Liver (tissue), 9 donors: ENCODE results near the gene PLS3. TPM values are rescaled to one million over a fixed set of nuclear protein-coding genes. Genes with fewer than 3 reads are reported as not detected.

ENCODE experiments used
- DNase-seq: peaks from one replicate; pipeline ENCODE4 v3.0.0-alpha.2; 2017; ENCODE audit warnings: low spot score
- H3K27ac ChIP-seq, 2 donors: one replicate each; pipeline ENCODE4 v1.7.0; 2013; ENCODE audit warnings: inconsistent platforms in 2 of 2, low read length in 2 of 2, control low read depth in 1 of 2, low read depth in 1 of 2, mild to moderate bottlenecking in 1 of 2
- H3K27me3 ChIP-seq, 4 donors: one replicate each; pipeline versions ENCODE4 v1.6.1 to v1.7.0; 2013; ENCODE audit warnings: low read length in 3 of 4, inconsistent platforms in 1 of 4, mild to moderate bottlenecking in 1 of 4, moderate library complexity in 1 of 4; ENCODE audit not compliant: control insufficient read depth in 4 of 4, insufficient read depth in 4 of 4
- H3K36me3 ChIP-seq, 4 donors: one replicate each; pipeline versions ENCODE4 v1.6.1 to v1.7.0; 2013; ENCODE audit warnings: low read length in 3 of 4, mild to moderate bottlenecking in 3 of 4, low read depth in 1 of 4, moderate library complexity in 1 of 4; ENCODE audit not compliant: control insufficient read depth in 4 of 4, insufficient read depth in 3 of 4
- H3K4me1 ChIP-seq, 4 donors: one replicate each; pipeline versions ENCODE4 v1.6.1 to v1.7.0; 2013; ENCODE audit warnings: low read length in 3 of 4, mild to moderate bottlenecking in 3 of 4, moderate library complexity in 1 of 4; ENCODE audit not compliant: control insufficient read depth in 4 of 4, insufficient read depth in 4 of 4
- H3K4me3 ChIP-seq, 3 donors: one replicate each; pipeline versions ENCODE4 v1.6.1 to v1.7.0; 2013; ENCODE audit warnings: low read length in 3 of 3, control low read depth in 1 of 3, low read depth in 1 of 3, mild to moderate bottlenecking in 1 of 3
- H3K9ac ChIP-seq, 2 donors: one replicate each; pipeline ENCODE4 v1.7.0; 2013; ENCODE audit warnings: low read length in 2 of 2, mild to moderate bottlenecking in 2 of 2, moderate library complexity in 2 of 2, control low read depth in 1 of 2, low read depth in 1 of 2
- H3K9me3 ChIP-seq, 4 donors: one replicate each; pipeline versions ENCODE4 v1.6.1 to v1.7.0; 2013; ENCODE audit warnings: low read length in 3 of 4; ENCODE audit not compliant: control insufficient read depth in 4 of 4
- GABPA ChIP-seq, 2 donors: IDR thresholded peaks in 1 of 2; conservative IDR thresholded peaks in 1 of 2; 2 replicates each; pipeline ENCODE4 v1.6.1; 2016; ENCODE audit warnings: antibody characterized with exemption in 2 of 2, mild to moderate bottlenecking in 1 of 2, moderate library complexity in 1 of 2
- HNF4A ChIP-seq, 2 donors: conservative IDR thresholded peaks; 2 replicates each; pipeline ENCODE4 v1.6.1; 2016; ENCODE audit warnings: antibody characterized with exemption in 2 of 2, mild to moderate bottlenecking in 2 of 2
- HNF4G ChIP-seq: IDR thresholded peaks from 2 replicates; pipeline ENCODE4 v1.6.1; 2016; ENCODE audit warnings: antibody characterized with exemption
- JUND ChIP-seq, 2 donors: IDR thresholded peaks; 2 replicates each; pipeline ENCODE4 v1.6.1; 2016; ENCODE audit warnings: antibody characterized with exemption in 2 of 2
- RAD21 ChIP-seq, 2 donors: IDR thresholded peaks; 2 replicates each; pipeline ENCODE4 v1.6.1; 2016; ENCODE audit warnings: antibody characterized with exemption in 2 of 2, mild to moderate bottlenecking in 2 of 2
- RXRA ChIP-seq, 2 donors: IDR thresholded peaks; 2 replicates each; pipeline ENCODE4 v1.6.1; 2017 to 2018; ENCODE audit warnings: antibody characterized with exemption in 2 of 2, mild to moderate bottlenecking in 1 of 2
- SP1 ChIP-seq: IDR thresholded peaks from 2 replicates; pipeline ENCODE4 v1.6.1; 2018; ENCODE audit warnings: antibody characterized with exemption, mild to moderate bottlenecking
- WGBS: extraction: QIAGEN DNeasy Blood & Tissue Kit; methylation state at CpG from one replicate; pipeline ENCODE4 v1.1.7; 2013; 5-methylcytosine and 5-hydroxymethylcytosine counted together
- polyA plus RNA-seq, 2 donors: library from polyadenylated mRNA; stranded (reverse) in 1 of 2; unstranded in 1 of 2; fragments of 200-250 nt in 1 of 2; fragments of >200 nt in 1 of 2; fragmentation: Nextera tagmentation in 1 of 2; extraction: Ambion mirVana in 1 of 2; gene quantifications; one replicate each; pipeline versions ENCODE4 v1.2.1 to v1.2.3, GENCODE V29; 2013 to 2015
- total RNA-seq, 2 donors: library from RNA; depleted of rRNA; stranded (reverse); fragments of >200 nt; gene quantifications; one replicate each; pipeline ENCODE4 v1.2.3, GENCODE V29; 2014
- TF ChIP-seq, protein P1 (sequence below): IDR thresholded peaks from 2 replicates; pipeline ENCODE4 v1.6.1; 2016; ENCODE audit warnings: antibody characterized with exemption
- TF ChIP-seq, protein P2 (sequence below): IDR thresholded peaks from 2 replicates; pipeline ENCODE4 v1.6.1; 2016; ENCODE audit warnings: antibody characterized with exemption, mild to moderate bottlenecking
- TF ChIP-seq, protein P3 (sequence below): fragments of 150-350 bp; IDR thresholded peaks from 2 replicates; pipeline ENCODE4 v1.5.1; 2017; ENCODE audit warnings: improper control_type of control experiment, low read depth, low read length; ENCODE audit not compliant: missing input control
- donor health status: healthy.
- donor health status: healthy.
- donor health status: healthy.
- donor health status: healthy.
- donor health status: healthy.

The PLS3 gene
- total and polyA plus RNA-seq, 4 donors = 56.3 to 119 (median 71.6) TPM

DNA sequence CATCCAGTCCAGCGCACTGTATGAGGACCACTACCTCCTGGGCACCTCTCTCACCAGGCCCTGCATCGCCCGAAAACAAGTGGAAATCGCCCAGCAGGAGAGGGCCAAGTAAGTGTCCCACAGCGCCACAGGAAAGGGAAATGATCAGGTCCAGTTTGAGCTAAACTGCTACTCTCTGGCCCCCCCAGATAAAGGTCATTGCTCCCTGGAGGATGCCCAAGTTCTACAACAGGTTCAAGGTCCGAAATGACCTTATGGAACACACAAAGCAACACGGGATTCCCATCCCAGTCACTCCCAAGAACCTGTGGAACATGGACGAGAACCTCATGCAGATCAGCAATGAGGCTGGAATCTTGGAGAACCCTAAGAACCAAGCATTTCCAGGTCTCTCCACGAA is 104.1 kb downstream of the PLS3 start:
- H3K4me1 ChIP-seq = peaks cover 0 to 5% (median 1%) of the 10 kb centered on the region in 4 donors
- TF ChIP-seq, protein P1, sequence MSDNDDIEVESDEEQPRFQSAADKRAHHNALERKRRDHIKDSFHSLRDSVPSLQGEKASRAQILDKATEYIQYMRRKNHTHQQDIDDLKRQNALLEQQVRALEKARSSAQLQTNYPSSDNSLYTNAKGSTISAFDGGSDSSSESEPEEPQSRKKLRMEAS = no peak
- peak; percentile 62 for TF ChIP-seq SP1
- peak in 1 of 2 donors; percentile 16 for TF ChIP-seq JUND (IDR thresholded peaks at IDR 0.05)
- peak; percentile 82 to 83 for TF ChIP-seq RXRA (IDR thresholded peaks at IDR 0.05)
- TF ChIP-seq RAD21 (IDR thresholded peaks at IDR 0.05) = no peak
- peak; percentile 30 for TF ChIP-seq HNF4G
- TF ChIP-seq GABPA (IDR thresholded peaks at IDR 0.05 in 1 of 2, conservative IDR thresholded peaks at IDR 0.05 in 1 of 2) = peak in 1 of 2 donors; percentile 12
- TF ChIP-seq, protein P2, sequence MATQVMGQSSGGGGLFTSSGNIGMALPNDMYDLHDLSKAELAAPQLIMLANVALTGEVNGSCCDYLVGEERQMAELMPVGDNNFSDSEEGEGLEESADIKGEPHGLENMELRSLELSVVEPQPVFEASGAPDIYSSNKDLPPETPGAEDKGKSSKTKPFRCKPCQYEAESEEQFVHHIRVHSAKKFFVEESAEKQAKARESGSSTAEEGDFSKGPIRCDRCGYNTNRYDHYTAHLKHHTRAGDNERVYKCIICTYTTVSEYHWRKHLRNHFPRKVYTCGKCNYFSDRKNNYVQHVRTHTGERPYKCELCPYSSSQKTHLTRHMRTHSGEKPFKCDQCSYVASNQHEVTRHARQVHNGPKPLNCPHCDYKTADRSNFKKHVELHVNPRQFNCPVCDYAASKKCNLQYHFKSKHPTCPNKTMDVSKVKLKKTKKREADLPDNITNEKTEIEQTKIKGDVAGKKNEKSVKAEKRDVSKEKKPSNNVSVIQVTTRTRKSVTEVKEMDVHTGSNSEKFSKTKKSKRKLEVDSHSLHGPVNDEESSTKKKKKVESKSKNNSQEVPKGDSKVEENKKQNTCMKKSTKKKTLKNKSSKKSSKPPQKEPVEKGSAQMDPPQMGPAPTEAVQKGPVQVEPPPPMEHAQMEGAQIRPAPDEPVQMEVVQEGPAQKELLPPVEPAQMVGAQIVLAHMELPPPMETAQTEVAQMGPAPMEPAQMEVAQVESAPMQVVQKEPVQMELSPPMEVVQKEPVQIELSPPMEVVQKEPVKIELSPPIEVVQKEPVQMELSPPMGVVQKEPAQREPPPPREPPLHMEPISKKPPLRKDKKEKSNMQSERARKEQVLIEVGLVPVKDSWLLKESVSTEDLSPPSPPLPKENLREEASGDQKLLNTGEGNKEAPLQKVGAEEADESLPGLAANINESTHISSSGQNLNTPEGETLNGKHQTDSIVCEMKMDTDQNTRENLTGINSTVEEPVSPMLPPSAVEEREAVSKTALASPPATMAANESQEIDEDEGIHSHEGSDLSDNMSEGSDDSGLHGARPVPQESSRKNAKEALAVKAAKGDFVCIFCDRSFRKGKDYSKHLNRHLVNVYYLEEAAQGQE = no peak
- peak; percentile 75 to 79 for TF ChIP-seq HNF4A (conservative IDR thresholded peaks at IDR 0.05)
- DNase-seq = no peak
- 65% methylated on average over 9 of the region's 9 CpGs for WGBS
- peak overlapping the region; percentile 6 to 10 for H3K27ac ChIP-seq
- H3K9me3 ChIP-seq = no peaks in the 10 kb centered on the region
- no peaks in the 10 kb centered on the region for H3K27me3 ChIP-seq
- no peak overlapping the region for H3K9ac ChIP-seq
- no peaks in the 10 kb centered on the region for H3K36me3 ChIP-seq
- no peak overlapping the region for H3K4me3 ChIP-seq

DNA sequence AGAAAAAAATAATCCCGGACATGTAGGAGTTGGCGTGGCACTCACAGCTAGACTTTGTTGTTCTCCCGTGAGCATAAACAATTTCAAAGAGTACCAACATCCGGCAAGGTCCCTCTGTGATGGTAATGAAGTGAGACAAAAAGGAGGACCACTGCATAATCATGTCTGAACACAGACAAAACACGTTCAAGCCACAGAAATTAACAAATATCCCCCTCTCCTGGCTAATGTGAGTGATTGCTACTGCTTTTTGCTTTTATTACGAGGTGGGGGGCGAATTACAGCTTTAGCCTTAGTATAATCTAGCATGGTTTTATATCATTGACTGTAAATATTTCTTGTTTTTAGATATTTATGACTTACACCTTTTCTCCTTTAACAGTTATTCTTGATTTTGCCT is 118.5 kb downstream of the PLS3 start:
- Histone ChIP-seq H3K4me3 (no peak overlapping the region), H3K9ac (no peak overlapping the region), H3K36me3 (no peaks in the 10 kb centered on the region), H3K27me3 (no peaks in the 10 kb centered on the region), H3K27ac (no peak overlapping the region), H3K4me1 (no peaks in the 10 kb centered on the region), H3K9me3 (no peaks in the 10 kb centered on the region)
- no peak for DNase-seq
- TF ChIP-seq, protein P3, sequence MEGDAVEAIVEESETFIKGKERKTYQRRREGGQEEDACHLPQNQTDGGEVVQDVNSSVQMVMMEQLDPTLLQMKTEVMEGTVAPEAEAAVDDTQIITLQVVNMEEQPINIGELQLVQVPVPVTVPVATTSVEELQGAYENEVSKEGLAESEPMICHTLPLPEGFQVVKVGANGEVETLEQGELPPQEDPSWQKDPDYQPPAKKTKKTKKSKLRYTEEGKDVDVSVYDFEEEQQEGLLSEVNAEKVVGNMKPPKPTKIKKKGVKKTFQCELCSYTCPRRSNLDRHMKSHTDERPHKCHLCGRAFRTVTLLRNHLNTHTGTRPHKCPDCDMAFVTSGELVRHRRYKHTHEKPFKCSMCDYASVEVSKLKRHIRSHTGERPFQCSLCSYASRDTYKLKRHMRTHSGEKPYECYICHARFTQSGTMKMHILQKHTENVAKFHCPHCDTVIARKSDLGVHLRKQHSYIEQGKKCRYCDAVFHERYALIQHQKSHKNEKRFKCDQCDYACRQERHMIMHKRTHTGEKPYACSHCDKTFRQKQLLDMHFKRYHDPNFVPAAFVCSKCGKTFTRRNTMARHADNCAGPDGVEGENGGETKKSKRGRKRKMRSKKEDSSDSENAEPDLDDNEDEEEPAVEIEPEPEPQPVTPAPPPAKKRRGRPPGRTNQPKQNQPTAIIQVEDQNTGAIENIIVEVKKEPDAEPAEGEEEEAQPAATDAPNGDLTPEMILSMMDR = peak; percentile 46
- TF ChIP-seq HNF4A (conservative IDR thresholded peaks at IDR 0.05) = no peak
- peak; percentile 67 to 75 for TF ChIP-seq RAD21 (IDR thresholded peaks at IDR 0.05)
- 20% methylated on average over 7 of the region's 7 CpGs for WGBS

DNA sequence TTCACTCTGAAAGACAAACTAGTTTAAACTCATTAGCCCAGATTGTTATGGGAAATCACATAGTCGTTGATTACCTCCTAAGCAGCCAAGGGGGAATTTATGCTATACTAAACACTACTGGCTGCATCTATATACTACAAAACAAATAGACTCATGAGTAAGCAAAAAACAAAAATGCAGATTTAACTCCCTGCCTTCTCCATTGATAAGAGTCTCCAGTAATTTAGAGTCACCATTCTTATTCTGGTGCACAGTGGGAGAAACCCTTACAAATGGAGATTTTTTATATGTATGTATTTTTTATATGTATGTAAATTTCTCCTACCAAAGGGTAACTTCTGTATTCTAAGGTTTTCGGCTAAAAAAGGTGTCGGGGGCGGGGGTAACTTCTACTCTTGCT is 126.6 kb downstream of the PLS3 start:
- 66% methylated on average over 4 of the region's 4 CpGs for WGBS
- no peaks in the 10 kb centered on the region for H3K4me1 ChIP-seq
- no peaks in the 10 kb centered on the region for H3K27me3 ChIP-seq
- no peaks in the 10 kb centered on the region for H3K36me3 ChIP-seq
- H3K9me3 ChIP-seq = no peaks in the 10 kb centered on the region
- no peak for DNase-seq
- H3K4me3 ChIP-seq = no peak overlapping the region
- TF ChIP-seq SP1 = no peak
- H3K27ac ChIP-seq = no peak overlapping the region
- no peak overlapping the region for H3K9ac ChIP-seq
